ENCODE measurements around the gene SUZ12.
"Not testable (repeated sequence)": the region's sequence is repeated elsewhere in the genome, so short reads cannot be mapped to it uniquely, and the experiment has no call there.

SUZ12 gene

GRCh38 chr17:32047663-32048062 is 110.9 kb downstream of the SUZ12 start:
- DNase-seq (ENCODE audit: low spot score); in situ Hi-C loops (cut with MboI; ENCODE audit: low sequenced_read_pairs, unreplicated experiment): not testable (repeated sequence)

Measured in GM13976 (cell line).